ENCODE measurements around the gene CD226. TPM values are rescaled to one million over a fixed set of nuclear protein-coding genes. Genes with fewer than 3 reads are reported as not detected.
"Not testable (repeated sequence)": the region's sequence is repeated elsewhere in the genome, so short reads cannot be mapped to it uniquely, and the experiment has no call there.

CD226 gene
- total RNA-seq, 2 experiments from 2014 or later, result 83.3 to 95.4 TPM

DNA sequence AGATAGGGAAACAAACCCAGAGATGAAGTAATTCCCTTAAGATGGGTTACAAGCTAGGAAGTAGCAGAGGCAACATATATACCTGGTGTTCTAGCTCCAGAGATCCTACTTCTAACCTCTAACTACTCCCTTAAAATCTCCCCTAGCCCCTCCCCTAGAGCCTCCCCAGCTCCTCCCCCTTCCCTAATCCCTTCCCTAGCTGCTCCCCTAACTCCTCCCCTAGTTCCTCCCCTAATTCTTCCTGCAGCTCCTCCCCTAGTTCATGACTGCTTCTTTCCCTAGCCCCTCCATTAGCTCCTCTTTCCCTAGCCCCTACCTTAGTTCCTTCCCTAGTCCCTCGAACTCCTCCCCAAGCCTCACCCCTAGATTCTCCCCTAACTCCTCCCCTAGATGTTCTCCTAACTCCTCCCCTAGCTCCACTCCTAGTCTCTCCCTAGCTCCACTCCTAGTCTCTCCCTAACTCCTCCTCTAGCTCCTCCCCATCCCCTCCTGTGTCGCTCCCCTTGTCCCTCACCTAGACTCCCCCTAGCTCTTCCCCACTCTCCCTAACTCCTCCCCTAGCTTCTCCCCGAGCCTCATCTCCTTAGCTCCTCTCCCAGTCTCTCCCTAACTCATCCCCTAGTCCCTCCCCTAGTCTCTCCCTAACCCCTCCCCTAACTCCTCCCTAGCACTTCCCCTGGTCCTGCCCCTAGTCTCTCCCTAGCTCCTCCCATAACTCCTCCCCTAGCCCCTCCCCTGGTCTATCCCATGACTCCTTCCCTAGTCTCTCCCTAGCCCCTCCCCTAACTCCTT lies 108.9 kb downstream of the CD226 start:
- Mint-ChIP-seq H3K4me3 (no peak overlapping the region), H3K9me3 (ENCODE audit: low read depth) (no peaks in the 10 kb centered on the region), H3K4me1 (no peaks in the 10 kb centered on the region), H3K27ac (no peak overlapping the region), H3K27me3 (no peaks in the 10 kb centered on the region), H3K36me3 (peaks cover 12% of the 10 kb centered on the region)
- CTCF ChIA-PET, result interaction anchor here (1.6 kb wide), 1 partner anchor 18 kb away, joined by 3 read pairs; no protein-coding TSS in a partner anchor
- no peak for DNase-seq
- peak; percentile 68 for ATAC-seq

DNA sequence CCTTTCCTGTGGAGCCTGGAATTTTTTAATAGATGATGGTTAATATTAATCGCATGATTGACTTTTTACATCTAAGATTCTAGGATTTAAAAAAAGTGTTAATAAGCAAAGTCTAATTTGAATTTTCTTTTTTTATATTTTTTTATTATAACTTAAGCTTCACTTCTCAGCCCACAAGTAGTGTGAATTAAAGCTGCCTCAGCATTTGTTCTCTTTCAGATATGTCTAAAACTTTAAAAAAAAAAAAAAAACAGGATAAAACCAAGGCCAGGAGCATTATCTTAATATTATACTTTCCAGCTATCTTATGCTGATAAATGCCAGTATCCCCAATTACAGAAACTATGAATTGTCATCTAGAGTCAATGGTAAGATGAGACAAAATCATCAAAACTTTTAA lies 109.7 kb downstream of the CD226 start:
- no peaks in the 10 kb centered on the region for H3K9me3 Mint-ChIP-seq (ENCODE audit: low read depth)
- no peak overlapping the region for H3K4me3 Mint-ChIP-seq
- ATAC-seq, result no peak
- no peak for DNase-seq
- H3K36me3 Mint-ChIP-seq, result peaks cover 12% of the 10 kb centered on the region
- H3K4me1 Mint-ChIP-seq, result no peaks in the 10 kb centered on the region
- H3K27ac Mint-ChIP-seq, result no peak overlapping the region
- H3K27me3 Mint-ChIP-seq, result no peaks in the 10 kb centered on the region
- CTCF ChIA-PET, result interaction anchor here (1.6 kb wide), 1 partner anchor 19 kb away, joined by 3 read pairs; no protein-coding TSS in a partner anchor

GRCh38 chr18:69834980-69835379 lies 112.7 kb downstream of the CD226 start:
- H3K4me3 Mint-ChIP-seq; H3K27ac Mint-ChIP-seq; DNase-seq; H3K27me3 Mint-ChIP-seq; ATAC-seq; H3K4me1 Mint-ChIP-seq; H3K9me3 Mint-ChIP-seq (ENCODE audit: low read depth); CTCF ChIA-PET: not testable (repeated sequence)
- peaks cover 35% of the 10 kb centered on the region for H3K36me3 Mint-ChIP-seq

DNA sequence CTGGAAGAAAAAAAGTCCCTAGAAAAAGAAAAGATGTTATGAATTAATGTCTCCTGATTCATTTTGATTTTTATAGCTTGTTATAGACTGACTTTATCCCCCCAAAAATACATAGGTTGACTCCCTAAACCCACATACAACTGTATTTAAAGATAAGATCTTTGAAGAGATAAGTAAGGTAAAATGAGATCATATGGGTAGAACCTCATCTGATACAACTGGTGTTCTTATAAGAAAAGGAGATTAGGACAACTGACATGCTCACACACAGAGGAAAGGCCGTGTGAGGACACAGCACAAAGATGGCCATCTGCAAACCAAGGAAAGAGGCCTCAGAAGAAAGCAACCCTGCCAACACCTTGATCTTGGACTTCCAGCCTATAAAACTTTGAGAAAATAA lies 117.5 kb downstream of the CD226 start:
- ATAC-seq (no peak), DNase-seq (no peak)
- CTCF ChIA-PET, result no interaction called here
- Mint-ChIP-seq H3K4me1 (no peaks in the 10 kb centered on the region), H3K27me3 (no peaks in the 10 kb centered on the region), H3K4me3 (no peak overlapping the region), H3K27ac (no peak overlapping the region), H3K36me3 (peaks cover 35% of the 10 kb centered on the region), H3K9me3 (ENCODE audit: low read depth) (no peaks in the 10 kb centered on the region)

DNA sequence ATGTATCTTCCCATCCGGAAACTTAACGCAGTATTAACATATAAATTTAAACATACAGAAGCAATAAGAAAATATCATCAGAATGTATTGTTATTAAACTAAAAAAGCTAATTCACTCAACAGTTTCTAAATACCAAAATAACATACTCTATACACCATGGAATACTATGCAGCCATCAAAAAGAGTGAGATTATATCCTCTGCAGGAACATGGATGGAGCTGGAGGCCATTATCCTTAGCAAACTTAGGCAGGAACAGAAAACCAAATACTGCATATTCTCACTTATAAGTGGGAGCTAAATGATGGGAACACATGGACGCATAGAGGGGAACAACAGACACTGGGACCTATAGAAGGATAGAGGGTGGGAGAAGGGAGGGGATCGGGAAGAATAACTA lies 127.1 kb downstream of the CD226 start:
- peaks cover 34% of the 10 kb centered on the region for H3K36me3 Mint-ChIP-seq
- H3K9me3 Mint-ChIP-seq (ENCODE audit: low read depth), result peaks cover 2% of the 10 kb centered on the region
- ATAC-seq, result no peak
- no peak overlapping the region for H3K4me3 Mint-ChIP-seq
- H3K27ac Mint-ChIP-seq, result no peak overlapping the region
- DNase-seq, result no peak
- CTCF ChIA-PET, result no interaction called here
- H3K4me1 Mint-ChIP-seq, result no peaks in the 10 kb centered on the region
- no peaks in the 10 kb centered on the region for H3K27me3 Mint-ChIP-seq

- no peak for DNase-seq
- Mint-ChIP-seq H3K4me1 (no peaks in the 10 kb centered on the region), H3K27ac (no peak overlapping the region), H3K4me3 (no peak overlapping the region), H3K36me3 (peaks cover 32% of the 10 kb centered on the region), H3K9me3 (ENCODE audit: low read depth) (peaks cover 2% of the 10 kb centered on the region), H3K27me3 (no peaks in the 10 kb centered on the region)
- no peak for ATAC-seq
- CTCF ChIA-PET, result no interaction called here
Measured at GRCh38 chr18:69819460-69819859, 128.2 kb downstream of the CD226 start.

DNA sequence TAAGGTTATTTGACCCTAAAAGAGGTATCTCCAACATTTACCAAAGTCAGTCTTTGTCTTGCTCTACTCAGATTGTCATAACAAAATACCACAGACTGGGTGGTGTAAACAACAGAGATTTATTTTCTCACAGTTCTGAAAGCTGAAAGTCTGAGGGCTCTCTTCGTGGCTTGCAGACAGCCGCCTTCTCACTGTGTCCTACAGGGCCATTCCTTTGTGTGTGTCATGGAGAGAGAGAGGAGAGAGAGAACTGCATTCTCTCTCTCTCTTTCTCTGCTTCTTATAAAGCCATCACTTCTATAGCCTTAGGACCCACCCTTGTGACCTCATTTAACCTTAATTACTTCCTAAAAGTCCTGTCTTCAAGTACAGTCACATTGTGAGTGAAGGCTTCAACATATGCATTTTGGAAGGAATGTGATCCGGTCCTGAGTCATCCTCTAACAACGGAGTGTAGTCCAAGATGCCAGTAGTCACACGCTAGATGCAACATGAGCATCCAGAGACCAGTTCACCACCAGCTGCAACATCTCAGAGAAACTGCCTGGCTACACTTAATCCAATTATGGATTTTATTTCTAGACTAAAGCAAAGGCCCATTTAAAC lies 130.2 kb downstream of the CD226 start:
- DNase-seq (no peak), ATAC-seq (no peak)
- no peaks in the 10 kb centered on the region for H3K9me3 Mint-ChIP-seq (ENCODE audit: low read depth)
- H3K27ac Mint-ChIP-seq, result no peak overlapping the region
- peaks cover 32% of the 10 kb centered on the region for H3K36me3 Mint-ChIP-seq
- CTCF ChIA-PET, result no interaction called here
- no peak overlapping the region for H3K4me3 Mint-ChIP-seq
- H3K27me3 Mint-ChIP-seq, result no peaks in the 10 kb centered on the region
- H3K4me1 Mint-ChIP-seq, result no peaks in the 10 kb centered on the region

DNA sequence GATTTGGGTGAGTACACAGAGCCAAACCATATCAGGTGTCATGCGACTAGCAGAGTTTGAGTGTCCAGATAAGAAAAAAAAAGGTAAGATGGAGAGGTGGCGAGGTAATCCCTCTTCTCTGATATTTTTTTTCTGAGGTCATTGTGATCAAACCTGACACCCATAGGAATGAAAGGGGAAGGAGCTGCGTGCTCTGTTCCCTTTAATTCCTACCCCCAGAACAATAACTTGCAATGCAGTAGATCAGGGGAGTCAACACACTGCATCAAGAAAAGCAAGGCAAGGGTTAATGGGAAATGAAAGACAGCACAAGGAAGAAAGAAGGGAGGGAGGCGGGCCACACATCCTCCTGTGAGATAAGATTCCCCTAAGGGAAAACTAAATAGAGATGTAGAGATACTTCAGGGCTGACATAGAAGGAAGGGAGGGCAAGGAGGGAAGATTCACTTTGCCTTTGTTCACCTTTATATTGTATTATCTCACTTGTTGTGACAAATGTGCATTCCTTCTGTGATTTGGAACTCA lies 132.8 kb downstream of the CD226 start:
- ATAC-seq, result no peak
- Mint-ChIP-seq H3K27ac (no peak overlapping the region), H3K27me3 (no peaks in the 10 kb centered on the region), H3K4me1 (no peaks in the 10 kb centered on the region), H3K36me3 (peaks cover 29% of the 10 kb centered on the region), H3K9me3 (ENCODE audit: low read depth) (no peaks in the 10 kb centered on the region), H3K4me3 (no peak overlapping the region)
- CTCF ChIA-PET, result no interaction called here
- no peak for DNase-seq

DNA sequence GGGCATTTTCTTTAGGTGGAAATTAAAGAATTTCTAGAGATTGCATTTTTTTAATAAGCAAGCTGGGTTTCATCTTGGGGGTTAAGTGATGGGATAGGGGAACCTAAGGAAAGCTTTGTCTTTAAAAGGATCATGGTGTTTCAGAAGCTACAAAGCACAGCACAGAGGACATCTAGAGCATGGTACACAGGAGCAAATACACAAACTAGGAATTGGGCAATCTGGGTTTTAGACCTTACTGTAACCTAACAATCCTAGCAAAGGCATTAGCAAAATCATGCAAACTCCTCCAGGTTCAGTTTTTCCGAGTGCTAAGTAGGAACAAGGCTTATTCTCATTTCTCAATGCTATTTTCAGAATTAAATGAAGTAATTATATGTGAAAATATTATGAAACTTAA lies 134.1 kb downstream of the CD226 start:
- Mint-ChIP-seq H3K4me1 (no peaks in the 10 kb centered on the region), H3K4me3 (no peak overlapping the region), H3K9me3 (ENCODE audit: low read depth) (no peaks in the 10 kb centered on the region), H3K36me3 (peaks cover 24% of the 10 kb centered on the region), H3K27me3 (no peaks in the 10 kb centered on the region), H3K27ac (no peak overlapping the region)
- CTCF ChIA-PET, result no interaction called here
- ATAC-seq (no peak), DNase-seq (no peak)

DNA sequence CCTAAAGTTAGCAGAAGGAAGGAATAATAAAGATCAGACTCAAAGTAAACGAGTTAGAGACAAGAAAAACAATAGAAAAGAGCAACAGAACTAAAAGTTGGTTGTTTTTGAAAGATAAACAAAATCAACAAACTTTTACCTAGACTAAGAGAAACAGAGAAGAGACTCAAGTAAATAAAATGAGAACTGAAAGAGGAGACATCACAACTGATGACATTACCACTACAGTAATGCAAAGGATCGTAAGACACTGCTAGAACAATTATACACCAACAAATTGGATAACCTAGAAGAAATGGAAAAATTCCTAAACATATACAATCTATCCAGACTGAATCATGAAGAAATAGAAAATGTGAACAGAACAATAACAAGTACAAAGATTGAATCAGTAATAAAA lies 139.3 kb downstream of the CD226 start:
- H3K27me3 Mint-ChIP-seq, result no peaks in the 10 kb centered on the region
- CTCF ChIA-PET, result no interaction called here
- H3K4me3 Mint-ChIP-seq, result no peak overlapping the region
- ATAC-seq (no peak), DNase-seq (no peak)
- no peak overlapping the region for H3K27ac Mint-ChIP-seq
- H3K4me1 Mint-ChIP-seq, result no peaks in the 10 kb centered on the region
- no peaks in the 10 kb centered on the region for H3K9me3 Mint-ChIP-seq (ENCODE audit: low read depth)
- peaks cover 20% of the 10 kb centered on the region for H3K36me3 Mint-ChIP-seq

GRCh38 chr18:69804776-69805501 lies 142.7 kb downstream of the CD226 start:
- Mint-ChIP-seq H3K9me3 (ENCODE audit: low read depth) (no peaks in the 10 kb centered on the region), H3K27ac (no peak overlapping the region), H3K4me1 (no peaks in the 10 kb centered on the region), H3K4me3 (no peak overlapping the region), H3K36me3 (peaks cover 6% of the 10 kb centered on the region), H3K27me3 (no peaks in the 10 kb centered on the region)
- CTCF ChIA-PET, result no interaction called here
- no peak for ATAC-seq
- no peak for DNase-seq
